HG02884 (cell line): ENCODE results near the gene NAGS.
"Not testable (repeated sequence)": the region's sequence is repeated elsewhere in the genome, so short reads cannot be mapped to it uniquely, and the experiment has no call there.

ENCODE experiments used
- ATAC-seq: cut with Tn5 transposase; IDR thresholded peaks from one replicate; pipeline ENCODE4 v1.9.1; 2021; ENCODE audit warnings: mild to moderate bottlenecking, moderate library complexity; ENCODE audit not compliant: unreplicated experiment

The NAGS gene

GRCh38 chr17:43983515-43984411 is 20.7 kb upstream of the NAGS start:
- ATAC-seq, result no peak

- ATAC-seq, result no peak
These were observed 19.9 kb upstream of the NAGS start for GRCh38 chr17:43984521-43984920.

- ATAC-seq, result no peak
These were observed 18.0 kb upstream of the NAGS start for GRCh38 chr17:43986225-43986981.

DNA sequence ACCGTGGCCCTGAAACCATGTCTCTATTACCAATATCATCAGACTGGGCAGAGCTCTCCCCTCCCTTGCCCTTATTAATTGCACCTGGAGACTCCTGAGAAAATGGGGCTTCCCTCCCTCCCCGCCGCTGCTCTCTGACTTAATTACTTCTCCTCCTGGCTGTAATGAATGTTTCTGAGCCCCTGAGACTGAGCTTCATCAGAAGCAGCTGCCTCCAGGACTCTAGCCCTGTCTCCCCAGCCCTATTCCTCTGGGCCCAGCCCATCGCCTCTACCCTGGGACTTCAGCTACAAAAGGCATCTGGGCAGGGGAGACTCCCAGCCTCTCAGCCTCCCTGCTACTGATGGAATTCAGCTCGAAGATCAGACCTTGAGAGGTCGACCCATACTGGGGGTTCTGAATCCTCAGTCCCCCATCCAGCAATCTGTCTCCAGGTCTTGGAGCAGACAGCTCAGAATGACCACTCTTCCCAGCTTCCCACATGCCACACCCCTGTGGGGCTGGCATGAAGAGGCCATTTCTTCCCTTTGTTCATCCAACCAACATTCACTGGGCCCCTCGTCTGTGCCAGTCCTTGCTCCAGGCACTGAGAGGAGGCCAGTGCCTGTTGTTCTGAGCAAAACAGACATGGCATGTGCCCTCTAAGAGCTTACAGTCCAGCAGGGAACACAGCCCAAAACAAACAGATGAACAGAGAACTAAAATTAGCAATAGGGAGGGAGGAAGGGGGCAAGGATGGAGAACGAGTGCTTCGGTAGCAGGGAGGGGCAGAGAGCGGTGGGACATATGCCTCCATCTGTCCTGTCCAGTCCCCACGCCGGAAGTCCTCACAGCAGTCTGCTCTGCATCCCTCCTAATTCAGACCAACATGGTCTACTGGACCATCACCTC is 17.0 kb upstream of the NAGS start:
- ATAC-seq, result no peak

GRCh38 chr17:43988301-43988700 is 16.1 kb upstream of the NAGS start:
- no peak for ATAC-seq

GRCh38 chr17:43992641-43993040 is 11.8 kb upstream of the NAGS start:
- ATAC-seq, result no peak

GRCh38 chr17:43994272-43995149 is 9.9 kb upstream of the NAGS start:
- ATAC-seq, result no peak

GRCh38 chr17:43995150-43995471 is 9.3 kb upstream of the NAGS start:
- no peak for ATAC-seq

DNA sequence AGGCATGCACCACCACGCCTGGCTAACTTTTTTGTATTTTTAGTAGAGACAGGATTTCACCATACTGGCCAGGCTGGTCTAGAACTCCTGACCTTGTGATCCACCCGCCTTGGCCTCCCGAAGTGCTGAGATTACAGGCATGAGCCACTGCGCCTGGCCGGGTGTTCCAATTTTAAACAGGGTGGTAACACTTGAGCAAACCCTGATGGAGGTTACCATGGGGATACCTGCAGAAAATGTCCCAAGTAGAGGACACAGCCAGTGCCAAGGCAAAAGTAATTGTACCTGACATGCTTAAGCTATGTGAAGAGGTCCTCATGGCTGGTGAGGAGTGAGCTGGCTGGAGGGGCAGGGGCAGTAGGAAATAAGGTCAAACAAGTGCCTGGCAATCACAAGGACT is 7.2 kb upstream of the NAGS start:
- not testable (repeated sequence) for ATAC-seq

GRCh38 chr17:43998552-43998951 is 5.9 kb upstream of the NAGS start:
- no peak for ATAC-seq

DNA sequence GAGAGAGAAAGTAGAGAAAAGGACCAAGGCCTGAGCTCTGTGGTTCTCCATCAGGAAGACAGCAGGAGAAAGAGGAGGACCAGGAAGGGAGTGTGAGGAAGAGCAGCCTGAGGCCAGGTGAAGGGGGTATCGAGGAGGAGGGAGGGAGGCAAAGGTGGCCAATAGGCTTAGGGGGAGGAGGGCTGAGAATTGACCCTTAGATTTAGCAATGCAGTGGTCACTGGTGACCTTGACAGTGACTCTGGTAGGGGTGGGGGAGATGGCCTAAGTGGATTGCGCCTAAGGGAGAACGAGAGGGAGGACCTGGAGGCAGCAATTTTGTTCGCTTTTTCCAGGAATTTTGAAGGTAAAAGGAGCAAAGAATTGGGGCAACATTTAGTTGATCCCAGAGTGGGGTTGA is 5.4 kb upstream of the NAGS start:
- no peak for ATAC-seq

GRCh38 chr17:44000141-44000860 is 4.1 kb upstream of the NAGS start:
- no peak for ATAC-seq

GRCh38 chr17:44000871-44001460 is 3.5 kb upstream of the NAGS start:
- no peak for ATAC-seq

DNA sequence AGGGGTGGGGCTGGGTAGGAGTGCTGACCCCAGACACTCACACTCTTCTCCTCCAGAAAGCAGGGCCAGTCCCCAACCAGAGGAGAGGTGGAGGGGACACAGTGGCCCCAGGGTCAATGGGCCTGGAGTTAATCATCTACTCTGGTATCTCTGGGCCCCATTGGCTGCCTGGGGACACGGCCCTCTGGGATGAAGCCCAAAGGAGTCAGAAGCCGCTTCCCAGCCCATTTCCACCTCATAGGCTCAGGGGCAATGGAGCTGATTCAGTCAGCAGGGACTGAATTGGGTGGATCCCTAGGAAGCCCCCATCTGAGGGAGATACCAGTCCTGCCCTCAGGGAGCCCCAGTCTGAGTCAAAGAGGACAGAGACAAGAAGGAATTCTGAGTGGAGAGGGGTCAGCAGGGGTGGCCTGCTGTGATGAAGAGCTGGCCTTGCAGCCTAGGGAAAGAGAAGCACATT is 2.9 kb upstream of the NAGS start:
- ATAC-seq, result no peak

- ATAC-seq, result no peak
These were observed 2.1 kb upstream of the NAGS start for GRCh38 chr17:44002141-44002848.

GRCh38 chr17:44004761-44005526 is 522 bp downstream of the NAGS start:
- no peak for ATAC-seq

DNA sequence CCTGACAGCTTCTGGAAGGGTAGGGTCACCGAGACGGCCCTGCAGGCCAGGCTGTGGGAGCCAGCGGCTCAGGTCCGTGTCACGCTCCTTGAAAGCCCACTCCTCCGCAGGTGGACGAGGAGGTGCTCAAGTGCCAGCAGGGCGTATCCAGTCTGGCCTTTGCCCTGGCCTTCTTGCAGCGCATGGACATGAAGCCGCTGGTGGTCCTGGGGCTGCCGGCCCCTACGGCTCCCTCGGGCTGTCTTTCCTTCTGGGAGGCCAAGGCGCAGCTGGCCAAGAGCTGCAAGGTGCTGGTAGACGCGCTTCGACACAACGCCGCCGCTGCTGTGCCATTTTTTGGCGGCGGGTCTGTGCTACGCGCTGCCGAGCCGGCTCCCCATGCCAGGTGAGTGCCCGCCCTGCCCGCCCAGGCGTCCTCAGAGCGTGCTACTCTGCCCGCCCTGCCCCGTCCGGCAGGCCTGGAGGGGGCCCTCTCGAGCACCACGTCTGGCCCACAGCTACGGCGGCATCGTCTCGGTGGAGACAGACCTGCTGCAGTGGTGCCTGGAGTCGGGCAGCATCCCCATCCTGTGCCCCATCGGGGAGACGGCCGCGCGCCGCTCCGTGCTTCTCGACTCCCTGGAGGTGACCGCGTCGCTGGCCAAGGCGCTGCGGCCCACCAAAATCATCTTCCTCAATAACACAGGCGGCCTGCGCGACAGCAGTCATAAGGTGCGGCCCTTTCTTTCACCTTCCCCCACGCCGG is 1.3 kb downstream of the NAGS start:
- no peak for ATAC-seq
